ENCODE measurements around the gene ZNHIT6. TPM values are rescaled to one million over a fixed set of nuclear protein-coding genes. Genes with fewer than 3 reads are reported as not detected.
"Not testable (repeated sequence)": the region's sequence is repeated elsewhere in the genome, so short reads cannot be mapped to it uniquely, and the experiment has no call there.

ZNHIT6 gene
- total RNA-seq, 1 donor from 2014 or later = 34.9 TPM

DNA sequence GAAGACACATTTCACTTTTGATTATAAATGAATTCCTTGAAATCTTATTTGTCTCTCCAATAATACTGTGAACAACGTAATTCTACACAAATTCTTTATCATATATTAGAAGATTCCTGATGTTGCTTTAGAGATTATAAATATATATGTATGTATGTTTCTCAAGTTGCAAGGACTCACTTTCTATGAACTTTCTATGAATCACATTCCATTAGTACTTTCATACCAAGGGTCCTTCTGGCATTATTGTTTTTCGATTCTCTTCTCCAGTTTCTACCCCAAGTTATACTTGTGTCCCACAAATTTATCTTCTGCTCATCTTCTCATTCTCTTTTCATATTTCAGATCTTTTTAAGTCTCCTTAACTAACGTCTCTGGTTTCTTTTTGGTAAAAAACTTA is 55.9 kb downstream of the ZNHIT6 start:
- Mint-ChIP-seq H3K9me3 (ENCODE audit: unreplicated experiment) (peaks cover 8% of the 10 kb centered on the region), H3K27me3 (ENCODE audit: low read depth, unreplicated experiment) (no peaks in the 10 kb centered on the region), H3K4me1 (ENCODE audit: low read depth, unreplicated experiment) (peaks cover 28% of the 10 kb centered on the region), H3K27ac (ENCODE audit: unreplicated experiment) (no peak overlapping the region), H3K36me3 (ENCODE audit: low read depth, unreplicated experiment) (peaks cover 26% of the 10 kb centered on the region), H3K4me3 (ENCODE audit: unreplicated experiment) (no peak overlapping the region)
- no peak overlapping the region for H2AFZ ChIP-seq (ENCODE audit: low read depth, low read length)
- H4K20me1 ChIP-seq (ENCODE audit: insufficient read depth, low read length) = no peaks in the 10 kb centered on the region
- H3K9me3 ChIP-seq (ENCODE audit: insufficient read depth, low read depth, low read length) = no peaks in the 10 kb centered on the region
- TF ChIP-seq EZH2 (IDR thresholded peaks at IDR 0.05; ENCODE audit: insufficient read depth, low read length) = no peak
- TF ChIP-seq, protein P1, sequence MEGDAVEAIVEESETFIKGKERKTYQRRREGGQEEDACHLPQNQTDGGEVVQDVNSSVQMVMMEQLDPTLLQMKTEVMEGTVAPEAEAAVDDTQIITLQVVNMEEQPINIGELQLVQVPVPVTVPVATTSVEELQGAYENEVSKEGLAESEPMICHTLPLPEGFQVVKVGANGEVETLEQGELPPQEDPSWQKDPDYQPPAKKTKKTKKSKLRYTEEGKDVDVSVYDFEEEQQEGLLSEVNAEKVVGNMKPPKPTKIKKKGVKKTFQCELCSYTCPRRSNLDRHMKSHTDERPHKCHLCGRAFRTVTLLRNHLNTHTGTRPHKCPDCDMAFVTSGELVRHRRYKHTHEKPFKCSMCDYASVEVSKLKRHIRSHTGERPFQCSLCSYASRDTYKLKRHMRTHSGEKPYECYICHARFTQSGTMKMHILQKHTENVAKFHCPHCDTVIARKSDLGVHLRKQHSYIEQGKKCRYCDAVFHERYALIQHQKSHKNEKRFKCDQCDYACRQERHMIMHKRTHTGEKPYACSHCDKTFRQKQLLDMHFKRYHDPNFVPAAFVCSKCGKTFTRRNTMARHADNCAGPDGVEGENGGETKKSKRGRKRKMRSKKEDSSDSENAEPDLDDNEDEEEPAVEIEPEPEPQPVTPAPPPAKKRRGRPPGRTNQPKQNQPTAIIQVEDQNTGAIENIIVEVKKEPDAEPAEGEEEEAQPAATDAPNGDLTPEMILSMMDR (IDR thresholded peaks at IDR 0.05; ENCODE audit: insufficient read depth, low read depth, low read length) = no peak
- no peak for FAIRE-seq
- peaks cover 6% of the 10 kb centered on the region for H3K36me3 ChIP-seq (ENCODE audit: insufficient read depth, low read length)
- H3K27me3 ChIP-seq (ENCODE audit: insufficient read depth, low read length) = no peaks in the 10 kb centered on the region
- H3K79me2 ChIP-seq (ENCODE audit: insufficient read depth, low read length) = no peaks in the 10 kb centered on the region
- peaks cover 4% of the 10 kb centered on the region for H3K4me1 ChIP-seq (ENCODE audit: insufficient read depth, low read length)
- no peak overlapping the region for H3K27ac ChIP-seq (ENCODE audit: low read depth, low read length)
- no peak overlapping the region for H3K4me3 ChIP-seq (ENCODE audit: insufficient read depth, low read depth, low read length)
- DNase-seq (ENCODE audit: low read depth) = no peak
- H3K9ac ChIP-seq (ENCODE audit: low read length) = no peak overlapping the region
- H3K4me2 ChIP-seq (ENCODE audit: low read length) = no peak overlapping the region

DNA sequence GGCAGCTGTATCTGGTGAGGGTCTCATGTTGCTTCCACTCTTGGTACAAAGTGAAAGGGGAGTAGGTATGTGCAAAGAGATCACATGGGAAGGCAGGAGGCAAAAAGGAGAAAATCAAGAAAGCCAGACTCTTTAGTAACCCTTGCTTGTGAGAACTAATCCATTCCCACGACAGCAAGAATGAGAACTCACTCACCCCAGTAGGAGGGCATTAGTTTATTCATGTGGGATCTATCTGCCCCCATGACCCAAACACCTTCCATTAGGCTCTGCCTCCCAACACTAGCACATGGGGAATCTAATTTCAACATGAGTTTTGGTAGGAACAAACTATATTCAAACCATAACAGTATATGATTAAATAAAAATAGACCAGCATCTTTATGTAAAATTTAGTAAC is 57.6 kb downstream of the ZNHIT6 start:
- Histone ChIP-seq H3K4me1 (ENCODE audit: insufficient read depth, low read length) (peaks cover 4% of the 10 kb centered on the region), H3K27ac (ENCODE audit: low read depth, low read length) (no peak overlapping the region), H4K20me1 (ENCODE audit: insufficient read depth, low read length) (no peaks in the 10 kb centered on the region), H3K4me3 (ENCODE audit: insufficient read depth, low read depth, low read length) (no peak overlapping the region), H3K36me3 (ENCODE audit: insufficient read depth, low read length) (peaks cover 6% of the 10 kb centered on the region), H3K27me3 (ENCODE audit: insufficient read depth, low read length) (no peaks in the 10 kb centered on the region), H3K9me3 (ENCODE audit: insufficient read depth, low read depth, low read length) (no peaks in the 10 kb centered on the region), H3K9ac (ENCODE audit: low read length) (no peak overlapping the region), H2AFZ (ENCODE audit: low read depth, low read length) (no peak overlapping the region), H3K4me2 (ENCODE audit: low read length) (no peak overlapping the region), H3K79me2 (ENCODE audit: insufficient read depth, low read length) (no peaks in the 10 kb centered on the region)
- H3K27ac Mint-ChIP-seq (ENCODE audit: unreplicated experiment) = no peak overlapping the region
- DNase-seq (ENCODE audit: low read depth) = no peak
- peaks cover 16% of the 10 kb centered on the region for H3K4me1 Mint-ChIP-seq (ENCODE audit: low read depth, unreplicated experiment)
- H3K36me3 Mint-ChIP-seq (ENCODE audit: low read depth, unreplicated experiment) = peaks cover 28% of the 10 kb centered on the region
- FAIRE-seq = no peak
- TF ChIP-seq, protein P1 (IDR thresholded peaks at IDR 0.05; ENCODE audit: insufficient read depth, low read depth, low read length) = no peak
- no peak for TF ChIP-seq EZH2 (IDR thresholded peaks at IDR 0.05; ENCODE audit: insufficient read depth, low read length)
- no peaks in the 10 kb centered on the region for H3K27me3 Mint-ChIP-seq (ENCODE audit: low read depth, unreplicated experiment)
- H3K4me3 Mint-ChIP-seq (ENCODE audit: unreplicated experiment) = no peak overlapping the region
- peaks cover 8% of the 10 kb centered on the region for H3K9me3 Mint-ChIP-seq (ENCODE audit: unreplicated experiment)

DNA sequence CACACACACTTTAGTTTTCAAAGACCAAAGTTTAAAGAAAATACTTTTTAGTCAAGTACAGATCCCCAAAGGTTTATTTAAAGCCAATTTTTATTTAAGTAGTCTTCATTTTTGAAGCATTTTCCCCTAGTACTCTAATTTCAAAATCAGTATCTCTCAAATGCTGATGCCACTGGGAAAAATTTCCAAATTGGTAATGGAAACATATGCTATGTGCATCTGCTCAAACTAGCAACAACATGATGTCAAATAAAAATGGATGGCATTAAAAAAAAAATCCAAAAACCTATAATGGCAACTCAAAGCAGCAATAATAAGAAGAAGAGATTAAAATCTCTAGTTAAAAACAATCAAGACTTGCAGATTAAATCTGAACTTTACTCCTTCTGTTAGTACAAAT is 58.6 kb downstream of the ZNHIT6 start:
- peaks cover 2% of the 10 kb centered on the region for H3K4me1 ChIP-seq (ENCODE audit: insufficient read depth, low read length)
- Mint-ChIP-seq H3K36me3 (ENCODE audit: low read depth, unreplicated experiment) (peaks cover 29% of the 10 kb centered on the region), H3K9me3 (ENCODE audit: unreplicated experiment) (peaks cover 9% of the 10 kb centered on the region), H3K4me3 (ENCODE audit: unreplicated experiment) (no peak overlapping the region), H3K27ac (ENCODE audit: unreplicated experiment) (no peak overlapping the region), H3K27me3 (ENCODE audit: low read depth, unreplicated experiment) (no peaks in the 10 kb centered on the region), H3K4me1 (ENCODE audit: low read depth, unreplicated experiment) (peaks cover 7% of the 10 kb centered on the region)
- no peak overlapping the region for H3K27ac ChIP-seq (ENCODE audit: low read depth, low read length)
- H3K9me3 ChIP-seq (ENCODE audit: insufficient read depth, low read depth, low read length) = no peaks in the 10 kb centered on the region
- no peak for TF ChIP-seq EZH2 (IDR thresholded peaks at IDR 0.05; ENCODE audit: insufficient read depth, low read length)
- TF ChIP-seq, protein P1 (IDR thresholded peaks at IDR 0.05; ENCODE audit: insufficient read depth, low read depth, low read length) = no peak
- no peak overlapping the region for H2AFZ ChIP-seq (ENCODE audit: low read depth, low read length)
- H3K9ac ChIP-seq (ENCODE audit: low read length) = no peak overlapping the region
- no peak for FAIRE-seq
- no peaks in the 10 kb centered on the region for H3K79me2 ChIP-seq (ENCODE audit: insufficient read depth, low read length)
- H4K20me1 ChIP-seq (ENCODE audit: insufficient read depth, low read length) = no peaks in the 10 kb centered on the region
- H3K4me2 ChIP-seq (ENCODE audit: low read length) = no peak overlapping the region
- no peak for DNase-seq (ENCODE audit: low read depth)
- no peaks in the 10 kb centered on the region for H3K27me3 ChIP-seq (ENCODE audit: insufficient read depth, low read length)
- H3K36me3 ChIP-seq (ENCODE audit: insufficient read depth, low read length) = peaks cover 6% of the 10 kb centered on the region
- no peak overlapping the region for H3K4me3 ChIP-seq (ENCODE audit: insufficient read depth, low read depth, low read length)

DNA sequence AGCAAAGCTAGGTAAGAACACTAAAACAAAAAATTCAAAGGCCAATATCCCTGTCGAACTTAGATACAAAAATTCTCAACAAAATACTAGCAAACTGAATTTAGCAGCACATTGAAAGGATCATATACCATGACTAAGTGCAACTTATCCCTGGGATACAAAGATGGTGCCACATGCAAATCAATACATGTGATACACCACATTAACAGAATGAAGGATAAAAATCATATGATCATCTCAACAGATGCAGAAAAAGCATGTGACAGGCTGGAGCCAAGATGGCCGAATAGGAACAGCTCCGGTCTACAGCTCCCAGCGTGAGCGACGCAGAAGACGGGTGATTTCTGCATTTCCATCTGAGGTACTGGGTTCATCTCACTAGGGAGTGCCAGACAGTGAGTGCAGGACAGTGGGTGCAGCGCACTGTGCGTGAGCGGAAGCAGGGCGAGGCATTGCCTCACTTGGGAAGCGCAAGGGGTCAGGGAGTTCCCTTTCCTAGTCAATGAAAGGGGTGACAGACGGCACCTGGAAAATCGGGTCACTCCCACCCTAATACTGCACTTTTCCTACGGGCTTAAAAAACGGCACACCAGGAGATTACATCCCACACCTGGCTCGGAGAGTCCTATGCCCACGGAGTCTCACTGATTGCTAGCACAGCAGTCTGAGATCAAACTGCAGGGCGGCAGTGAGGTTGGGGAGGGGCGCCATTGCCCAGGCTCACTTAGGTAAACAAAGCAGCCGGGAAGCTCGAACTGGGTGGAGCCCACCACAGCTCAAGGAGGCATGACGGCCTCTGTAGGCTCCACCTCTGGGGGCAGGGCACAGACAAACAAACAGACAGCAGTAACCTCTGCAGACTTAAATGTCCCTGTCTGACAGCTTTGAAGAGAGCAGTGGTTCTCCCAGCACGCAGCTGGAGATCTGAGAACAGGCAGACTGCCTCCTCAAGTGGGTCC is 66.4 kb downstream of the ZNHIT6 start:
- H3K4me2 ChIP-seq (ENCODE audit: low read length); H3K4me3 Mint-ChIP-seq (ENCODE audit: unreplicated experiment); H3K27ac Mint-ChIP-seq (ENCODE audit: unreplicated experiment); H3K36me3 ChIP-seq (ENCODE audit: insufficient read depth, low read length); H3K4me1 Mint-ChIP-seq (ENCODE audit: low read depth, unreplicated experiment); H3K27me3 ChIP-seq (ENCODE audit: insufficient read depth, low read length); H3K4me3 ChIP-seq (ENCODE audit: insufficient read depth, low read depth, low read length); H3K4me1 ChIP-seq (ENCODE audit: insufficient read depth, low read length); H2AFZ ChIP-seq (ENCODE audit: low read depth, low read length); FAIRE-seq; H3K9ac ChIP-seq (ENCODE audit: low read length); H3K9me3 ChIP-seq (ENCODE audit: insufficient read depth, low read depth, low read length); H3K27me3 Mint-ChIP-seq (ENCODE audit: low read depth, unreplicated experiment); H4K20me1 ChIP-seq (ENCODE audit: insufficient read depth, low read length); H3K79me2 ChIP-seq (ENCODE audit: insufficient read depth, low read length); H3K27ac ChIP-seq (ENCODE audit: low read depth, low read length); DNase-seq (ENCODE audit: low read depth): not testable (repeated sequence)
- H3K36me3 Mint-ChIP-seq (ENCODE audit: low read depth, unreplicated experiment) = peaks cover 26% of the 10 kb centered on the region
- H3K9me3 Mint-ChIP-seq (ENCODE audit: unreplicated experiment) = peaks cover 26% of the 10 kb centered on the region

All from astrocyte (in vitro differentiated cells and primary cell).